ENCODE results near the gene DZIP1. TPM values are rescaled to one million over a fixed set of nuclear protein-coding genes. Genes with fewer than 3 reads are reported as not detected.

Gene DZIP1
- total and polyA plus RNA-seq, 2 of the 13 experiments (the other 11 are each of a cell fraction or from before 2014, with no cell fraction given), result 11.0 to 36.7 TPM

DNA sequence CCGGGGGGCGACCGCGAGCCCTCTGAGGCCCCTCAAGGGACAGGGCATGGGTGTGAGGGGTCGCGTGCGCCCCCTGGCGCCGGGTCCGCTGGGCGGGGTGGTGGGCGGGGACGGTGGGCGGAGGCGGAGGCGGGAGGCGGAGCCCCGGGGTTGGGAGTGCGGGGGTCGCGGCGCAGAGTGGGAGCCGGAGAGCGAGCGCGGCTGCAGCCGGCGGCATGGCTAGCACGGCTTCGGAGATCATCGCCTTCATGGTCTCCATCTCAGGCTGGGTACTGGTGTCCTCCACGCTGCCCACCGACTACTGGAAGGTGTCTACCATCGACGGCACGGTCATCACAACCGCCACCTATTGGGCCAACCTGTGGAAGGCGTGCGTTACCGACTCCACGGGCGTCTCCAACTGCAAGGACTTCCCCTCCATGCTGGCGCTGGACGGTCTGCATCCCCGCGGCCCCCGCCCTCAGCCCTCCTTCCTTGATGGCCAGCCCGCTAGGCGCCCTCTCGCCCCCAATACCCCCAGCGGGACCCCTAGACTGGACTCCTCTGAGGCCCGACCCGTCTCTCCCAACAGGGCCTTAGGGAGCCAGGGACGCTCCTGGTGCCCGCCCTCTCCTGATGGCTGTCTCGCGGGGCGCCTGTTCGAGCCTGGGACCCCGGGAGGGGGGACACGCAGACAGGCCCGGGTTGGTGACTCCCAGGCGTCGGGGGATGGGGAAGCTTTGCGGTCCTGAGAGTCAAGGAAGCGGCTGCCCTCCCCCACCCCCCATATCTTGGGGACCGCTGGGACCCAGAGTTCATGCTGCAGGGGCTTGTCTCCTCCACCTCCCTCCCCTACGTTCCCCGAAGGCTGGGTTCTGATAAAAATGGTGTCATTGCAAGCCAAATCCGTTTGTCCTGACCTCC, 91.7 kb downstream of the DZIP1 start, which contains the start of gene CLDN10 (continued):
- TF ChIP-seq, protein P1, sequence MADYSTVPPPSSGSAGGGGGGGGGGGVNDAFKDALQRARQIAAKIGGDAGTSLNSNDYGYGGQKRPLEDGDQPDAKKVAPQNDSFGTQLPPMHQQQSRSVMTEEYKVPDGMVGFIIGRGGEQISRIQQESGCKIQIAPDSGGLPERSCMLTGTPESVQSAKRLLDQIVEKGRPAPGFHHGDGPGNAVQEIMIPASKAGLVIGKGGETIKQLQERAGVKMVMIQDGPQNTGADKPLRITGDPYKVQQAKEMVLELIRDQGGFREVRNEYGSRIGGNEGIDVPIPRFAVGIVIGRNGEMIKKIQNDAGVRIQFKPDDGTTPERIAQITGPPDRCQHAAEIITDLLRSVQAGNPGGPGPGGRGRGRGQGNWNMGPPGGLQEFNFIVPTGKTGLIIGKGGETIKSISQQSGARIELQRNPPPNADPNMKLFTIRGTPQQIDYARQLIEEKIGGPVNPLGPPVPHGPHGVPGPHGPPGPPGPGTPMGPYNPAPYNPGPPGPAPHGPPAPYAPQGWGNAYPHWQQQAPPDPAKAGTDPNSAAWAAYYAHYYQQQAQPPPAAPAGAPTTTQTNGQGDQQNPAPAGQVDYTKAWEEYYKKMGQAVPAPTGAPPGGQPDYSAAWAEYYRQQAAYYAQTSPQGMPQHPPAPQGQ (CRISPR knock-in tag; IDR thresholded peaks at IDR 0.05; ENCODE audit: borderline replicate concordance), result no peak
- no peak for TF ChIP-seq GABPA (IDR thresholded peaks at IDR 0.05; ENCODE audit: low read depth, low read length)
- TF ChIP-seq GABPA (CRISPR knock-in tag; IDR thresholded peaks at IDR 0.05; ENCODE audit: low read depth), result no peak
- TF ChIP-seq, protein P2, sequence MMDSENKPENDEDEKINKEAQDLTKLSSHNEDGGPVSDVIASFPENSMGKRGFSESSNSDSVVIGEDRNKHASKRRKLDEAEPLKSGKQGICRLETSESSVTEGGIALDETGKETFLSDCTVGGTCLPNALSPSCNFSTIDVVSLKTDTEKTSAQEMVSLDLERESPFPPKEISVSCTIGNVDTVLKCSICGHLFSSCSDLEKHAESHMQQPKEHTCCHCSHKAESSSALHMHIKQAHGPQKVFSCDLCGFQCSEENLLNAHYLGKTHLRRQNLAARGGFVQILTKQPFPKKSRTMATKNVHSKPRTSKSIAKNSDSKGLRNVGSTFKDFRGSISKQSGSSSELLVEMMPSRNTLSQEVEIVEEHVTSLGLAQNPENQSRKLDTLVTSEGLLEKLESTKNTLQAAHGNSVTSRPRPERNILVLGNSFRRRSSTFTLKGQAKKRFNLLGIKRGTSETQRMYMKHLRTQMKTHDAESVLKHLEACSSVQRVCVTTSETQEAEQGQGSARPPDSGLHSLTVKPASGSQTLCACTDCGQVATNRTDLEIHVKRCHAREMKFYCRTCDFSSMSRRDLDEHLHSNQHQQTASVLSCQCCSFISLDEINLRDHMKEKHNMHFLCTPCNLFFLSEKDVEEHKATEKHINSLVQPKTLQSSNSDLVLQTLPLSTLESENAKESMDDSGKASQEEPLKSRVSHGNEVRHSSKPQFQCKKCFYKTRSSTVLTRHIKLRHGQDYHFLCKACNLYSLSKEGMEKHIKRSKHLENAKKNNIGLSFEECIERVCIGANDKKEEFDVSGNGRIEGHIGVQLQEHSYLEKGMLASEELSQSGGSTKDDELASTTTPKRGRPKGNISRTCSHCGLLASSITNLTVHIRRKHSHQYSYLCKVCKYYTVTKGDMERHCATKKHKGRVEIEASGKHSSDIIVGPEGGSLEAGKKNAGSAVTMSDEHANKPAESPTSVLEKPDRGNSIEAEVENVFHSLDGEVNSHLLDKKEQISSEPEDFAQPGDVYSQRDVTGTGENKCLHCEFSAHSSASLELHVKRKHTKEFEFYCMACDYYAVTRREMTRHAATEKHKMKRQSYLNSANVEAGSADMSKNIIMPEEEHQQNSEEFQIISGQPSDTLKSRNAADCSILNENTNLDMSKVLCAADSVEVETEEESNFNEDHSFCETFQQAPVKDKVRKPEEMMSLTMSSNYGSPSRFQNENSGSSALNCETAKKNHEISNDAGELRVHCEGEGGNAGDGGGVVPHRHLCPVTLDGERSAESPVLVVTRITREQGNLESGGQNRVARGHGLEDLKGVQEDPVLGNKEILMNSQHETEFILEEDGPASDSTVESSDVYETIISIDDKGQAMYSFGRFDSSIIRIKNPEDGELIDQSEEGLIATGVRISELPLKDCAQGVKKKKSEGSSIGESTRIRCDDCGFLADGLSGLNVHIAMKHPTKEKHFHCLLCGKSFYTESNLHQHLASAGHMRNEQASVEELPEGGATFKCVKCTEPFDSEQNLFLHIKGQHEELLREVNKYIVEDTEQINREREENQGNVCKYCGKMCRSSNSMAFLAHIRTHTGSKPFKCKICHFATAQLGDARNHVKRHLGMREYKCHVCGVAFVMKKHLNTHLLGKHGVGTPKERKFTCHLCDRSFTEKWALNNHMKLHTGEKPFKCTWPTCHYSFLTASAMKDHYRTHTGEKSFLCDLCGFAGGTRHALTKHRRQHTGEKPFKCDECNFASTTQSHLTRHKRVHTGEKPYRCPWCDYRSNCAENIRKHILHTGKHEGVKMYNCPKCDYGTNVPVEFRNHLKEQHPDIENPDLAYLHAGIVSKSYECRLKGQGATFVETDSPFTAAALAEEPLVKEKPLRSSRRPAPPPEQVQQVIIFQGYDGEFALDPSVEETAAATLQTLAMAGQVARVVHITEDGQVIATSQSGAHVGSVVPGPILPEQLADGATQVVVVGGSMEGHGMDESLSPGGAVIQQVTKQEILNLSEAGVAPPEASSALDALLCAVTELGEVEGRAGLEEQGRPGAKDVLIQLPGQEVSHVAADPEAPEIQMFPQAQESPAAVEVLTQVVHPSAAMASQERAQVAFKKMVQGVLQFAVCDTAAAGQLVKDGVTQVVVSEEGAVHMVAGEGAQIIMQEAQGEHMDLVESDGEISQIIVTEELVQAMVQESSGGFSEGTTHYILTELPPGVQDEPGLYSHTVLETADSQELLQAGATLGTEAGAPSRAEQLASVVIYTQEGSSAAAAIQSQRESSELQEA (CRISPR knock-in tag; IDR thresholded peaks at IDR 0.05; ENCODE audit: not compliant biosample characterization), result no peak
- TF ChIP-seq, protein P3, sequence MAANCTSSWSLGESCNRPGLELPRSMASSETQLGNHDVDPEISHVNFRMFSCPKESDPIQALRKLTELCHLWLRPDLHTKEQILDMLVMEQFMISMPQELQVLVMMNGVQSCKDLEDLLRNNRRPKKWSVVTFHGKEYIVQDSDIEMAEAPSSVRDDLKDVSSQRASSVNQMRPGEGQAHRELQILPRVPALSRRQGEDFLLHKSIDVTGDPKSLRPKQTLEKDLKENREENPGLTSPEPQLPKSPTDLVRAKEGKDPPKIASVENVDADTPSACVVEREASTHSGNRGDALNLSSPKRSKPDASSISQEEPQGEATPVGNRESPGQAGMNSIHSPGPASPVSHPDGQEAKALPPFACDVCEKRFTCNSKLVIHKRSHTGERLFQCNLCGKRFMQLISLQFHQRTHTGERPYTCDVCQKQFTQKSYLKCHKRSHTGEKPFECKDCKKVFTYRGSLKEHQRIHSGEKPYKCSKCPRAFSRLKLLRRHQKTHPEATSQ (CRISPR knock-in tag; IDR thresholded peaks at IDR 0.05; ENCODE audit: borderline replicate concordance), result no peak
- no peak for TF ChIP-seq ZNF678 (CRISPR knock-in tag; IDR thresholded peaks at IDR 0.05)
- no peak for TF ChIP-seq ZNF724P (CRISPR knock-in tag; IDR thresholded peaks at IDR 0.05; ENCODE audit: borderline replicate concordance)
- no peak for TF ChIP-seq ATAD3A (CRISPR knock-in tag; IDR thresholded peaks at IDR 0.05)
- no peak for TF ChIP-seq KDM1A (CRISPR knock-in tag; IDR thresholded peaks at IDR 0.05)

Data from HepG2 (cell line).